Cardiac septum (tissue), 1 donor: ENCODE results near the gene SPDYE2B. TPM values are rescaled to one million over a fixed set of nuclear protein-coding genes. Genes with fewer than 3 reads are reported as not detected.
"Not testable (repeated sequence)": the region's sequence is repeated elsewhere in the genome, so short reads cannot be mapped to it uniquely, and the experiment has no call there.

ENCODE experiments used
- DNase-seq: peaks from one replicate; pipeline ENCODE4 v3.0.0-alpha.2; 2020; ENCODE audit warnings: low spot score
- intact Hi-C: fragments of 100-400 bp; cut with DNase I; formaldehyde crosslinking; loops from one replicate; pipeline ENCODE4 v1.14.0; 2022
- total RNA-seq: library from RNA; stranded (reverse); fragmentation: NEBNext Ultra II Directional; extraction: Animal tissue kit (Norgen Biotek cat#: 25700); gene quantifications from one replicate; pipeline ENCODE4 v1.2.1, GENCODE V29; 2021
- donor health status: DM: no; HTN: no; CAD: no.

SPDYE2B gene
- total RNA-seq, 1 donor from 2014 or later: not detected

DNA sequence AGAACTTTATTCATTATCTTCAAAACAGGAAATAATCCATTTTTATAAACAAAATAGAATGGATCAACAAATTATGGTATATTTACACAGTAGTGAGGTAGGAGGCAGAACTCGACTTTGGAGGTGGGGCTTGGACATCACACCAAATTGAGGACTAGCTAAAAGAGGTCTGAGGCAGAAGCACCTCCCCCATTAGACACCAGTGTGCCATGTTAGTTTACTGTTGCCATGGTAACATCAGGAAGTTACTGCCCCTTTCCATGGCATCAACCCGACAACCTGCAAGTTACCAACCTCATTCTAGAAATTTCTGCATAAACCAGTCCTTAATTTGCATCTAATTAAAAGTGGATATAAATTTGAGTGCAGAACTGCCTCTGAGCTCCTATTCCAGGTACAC, 45.9 kb downstream of the SPDYE2B start:
- intact Hi-C loops, DNase-seq: not testable (repeated sequence)

DNA sequence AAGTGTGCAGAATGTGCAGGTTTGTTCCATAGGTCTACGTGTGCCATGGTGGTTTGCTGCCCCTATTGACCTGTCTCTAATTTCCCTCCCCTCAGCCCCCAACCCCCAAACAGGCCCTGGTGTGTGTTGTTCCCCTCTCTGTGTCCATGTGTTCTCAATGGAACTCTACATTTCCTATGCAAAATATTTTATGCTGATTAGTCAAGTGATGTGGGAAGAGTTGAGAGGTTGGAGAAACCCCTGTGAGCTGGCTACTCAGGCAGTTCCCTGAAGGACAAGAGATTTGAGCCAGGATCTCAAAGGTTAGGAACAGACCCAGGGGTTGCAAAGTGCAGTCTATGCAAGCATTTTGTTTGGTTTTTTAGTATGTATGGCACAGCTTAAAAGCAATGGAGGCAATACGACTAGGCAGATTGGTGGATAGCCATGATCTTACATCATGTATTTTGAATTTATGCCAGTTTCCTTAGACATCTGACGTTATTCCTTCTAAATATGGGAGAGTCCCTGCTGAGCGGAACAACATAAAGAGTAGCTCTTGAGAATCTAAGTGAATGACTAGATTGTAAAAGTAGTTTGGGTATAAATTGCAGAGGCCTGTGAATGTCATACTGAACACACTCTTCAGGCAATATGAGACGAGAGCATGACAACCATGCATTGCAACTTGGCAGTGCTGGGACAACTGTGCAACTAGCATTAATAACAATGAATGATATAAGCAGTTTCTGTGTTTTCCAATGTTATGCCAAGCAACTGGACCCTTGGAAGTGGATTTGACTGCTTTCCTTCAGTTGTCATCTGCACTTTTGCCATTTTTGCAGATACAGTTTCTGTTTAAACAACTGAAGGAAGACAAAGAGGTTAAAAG, 47.8 kb downstream of the SPDYE2B start:
- intact Hi-C loops, DNase-seq: not testable (repeated sequence)

- intact Hi-C loops, DNase-seq: not testable (repeated sequence)
These were observed 49.0 kb downstream of the SPDYE2B start for GRCh38 chr7:102698962-102699750.

Other genes starting within 250 kb of the SPDYE2B start
- gene ORAI2, start 216.7 kb upstream of the SPDYE2B start, total RNA-seq: 6.8 TPM
- gene ALKBH4, start 185.5 kb upstream of the SPDYE2B start, total RNA-seq: 6.5 TPM
- gene LRWD1, start 185.3 kb upstream of the SPDYE2B start, total RNA-seq: 9.9 TPM
- gene POLR2J, start 171.4 kb upstream of the SPDYE2B start, total RNA-seq: 58.7 TPM
- 6.3 TPM for gene RASA4B, start 132.5 kb upstream of the SPDYE2B start, total RNA-seq
- gene UPK3BL2, start 106.6 kb upstream of the SPDYE2B start, total RNA-seq: 7.7 TPM
- gene SPDYE2, start 99.1 kb upstream of the SPDYE2B start, total RNA-seq: not detected
- 18.9 TPM for gene POLR2J3, start 77.7 kb upstream of the SPDYE2B start, total RNA-seq
- 40.9 TPM for gene RASA4, start 33.6 kb upstream of the SPDYE2B start, total RNA-seq
- 10.3 TPM for gene UPK3BL1, start 7.5 kb upstream of the SPDYE2B start, total RNA-seq
- gene POLR2J2, start 21.3 kb downstream of the SPDYE2B start, total RNA-seq: 6.5 TPM
- gene FAM185A, start 98.7 kb downstream of the SPDYE2B start, total RNA-seq: 6.7 TPM